Measurements from ENCODE around the gene DRC7.
"Not testable (repeated sequence)": the region's sequence is repeated elsewhere in the genome, so short reads cannot be mapped to it uniquely, and the experiment has no call there.

Gene DRC7

GRCh38 chr16:57766714-57767348 lies 72.2 kb downstream of the DRC7 start:
- no peak for DNase-seq

GRCh38 chr16:57769541-57770145 lies 75.0 kb downstream of the DRC7 start:
- DNase-seq: no peak

- DNase-seq: no peak
Measured at GRCh38 chr16:57770361-57770760, 75.8 kb downstream of the DRC7 start.

GRCh38 chr16:57771141-57771785 lies 76.7 kb downstream of the DRC7 start:
- no peak for DNase-seq

- no peak for DNase-seq
Measured at GRCh38 chr16:57773019-57773418, 78.4 kb downstream of the DRC7 start.

- DNase-seq: peak; percentile 33
Measured at GRCh38 chr16:57773655-57774295, 79.2 kb downstream of the DRC7 start.

GRCh38 chr16:57774705-57775285 lies 80.2 kb downstream of the DRC7 start:
- DNase-seq: no peak

- DNase-seq: peak; percentile 50
Measured at GRCh38 chr16:57775661-57776469, 81.3 kb downstream of the DRC7 start.

GRCh38 chr16:57778658-57779057 lies 84.1 kb downstream of the DRC7 start:
- no peak for DNase-seq

- DNase-seq: not testable (repeated sequence)
Measured at GRCh38 chr16:57779836-57780235, 85.2 kb downstream of the DRC7 start.

GRCh38 chr16:57781349-57781740 lies 86.7 kb downstream of the DRC7 start:
- no peak for DNase-seq
